ENCODE data around the gene PKNOX1.

DNA sequence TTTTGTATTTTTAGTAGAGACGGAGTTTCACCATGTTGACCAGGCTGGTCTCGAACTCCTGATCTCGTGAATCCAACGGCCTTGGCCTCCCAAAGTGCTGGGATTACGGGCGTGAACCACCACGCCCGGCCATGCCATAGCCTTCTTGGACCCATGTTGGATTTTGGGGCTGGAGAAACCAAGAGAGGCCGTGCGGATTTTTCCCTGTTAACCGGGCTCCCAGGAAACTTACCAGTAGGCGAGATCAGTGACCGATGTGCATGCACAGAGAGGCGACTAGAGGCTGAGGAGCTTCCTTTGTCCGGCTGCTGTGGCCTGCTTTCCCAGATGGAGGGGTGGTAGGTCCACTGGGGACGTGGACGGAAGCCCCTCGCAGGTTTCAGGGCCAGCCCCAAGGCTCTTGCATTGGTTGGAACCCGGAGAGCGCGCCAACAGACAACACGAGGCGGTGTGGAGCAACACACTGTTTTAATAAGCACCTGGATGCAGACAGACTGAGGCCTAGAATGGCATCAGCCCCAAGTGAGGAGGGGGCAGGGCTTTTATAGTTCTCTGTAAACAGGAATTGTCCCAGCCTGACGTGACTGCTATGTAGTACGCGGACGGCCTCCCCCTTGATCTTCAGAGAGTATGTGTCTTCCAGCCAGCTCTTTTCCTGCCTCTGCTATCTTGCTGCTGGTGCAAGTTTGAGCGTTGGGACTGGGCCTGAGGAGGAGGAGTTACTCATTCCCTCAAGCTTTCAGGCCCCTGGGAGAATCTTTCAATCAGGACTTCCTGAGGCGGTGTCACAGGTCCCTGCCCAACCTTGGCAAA, 49.0 kb upstream of the PKNOX1 start, which contains the start of gene ERVH48-1:
- no peak for TF ChIP-seq YY1 (IDR thresholded peaks at IDR 0.05; ENCODE audit: insufficient read depth, insufficient read length)
- no peak for TF ChIP-seq ZNF274 (IDR thresholded peaks at IDR 0.05; ENCODE audit: low read depth, low read length)

Measured in NT2/D1 (cell line).